GM18861 (cell line): Measurements from ENCODE around the gene MCM9.

Experiments
- ATAC-seq: cut with Tn5 transposase; IDR thresholded peaks from one replicate; pipeline ENCODE4 v1.9.1; 2021; ENCODE audit not compliant: unreplicated experiment

The MCM9 gene

GRCh38 chr6:118894425-118895260 is 40.3 kb downstream of the MCM9 start:
- ATAC-seq: peak; percentile 31

GRCh38 chr6:118893807-118894424 is 41.0 kb downstream of the MCM9 start, which contains the start of gene ASF1A:
TSS of gene ASF1A (plus strand) at chr6:118894152. CDS start at chr6:118894414, 262 bp downstream.
- ATAC-seq: peak; percentile 61

- peak; percentile 4 for ATAC-seq
These were observed 41.7 kb downstream of the MCM9 start for GRCh38 chr6:118893064-118893806.

GRCh38 chr6:118892355-118892991 is 42.5 kb downstream of the MCM9 start:
- ATAC-seq: no peak

GRCh38 chr6:118890997-118891790 is 43.8 kb downstream of the MCM9 start:
- peak; percentile 24 for ATAC-seq

- ATAC-seq: no peak
These were observed 45.8 kb downstream of the MCM9 start for GRCh38 chr6:118889163-118889562.

- no peak for ATAC-seq
These were observed 48.3 kb downstream of the MCM9 start for GRCh38 chr6:118886641-118887040.

- no peak for ATAC-seq
These were observed 52.5 kb downstream of the MCM9 start for GRCh38 chr6:118882314-118882905.

GRCh38 chr6:118881440-118882313 is 53.3 kb downstream of the MCM9 start:
- ATAC-seq: peak; percentile 83

- no peak for ATAC-seq
These were observed 57.2 kb downstream of the MCM9 start for GRCh38 chr6:118877806-118878205.

GRCh38 chr6:118876814-118877213 is 58.1 kb downstream of the MCM9 start:
- ATAC-seq: no peak

- no peak for ATAC-seq
These were observed 58.8 kb downstream of the MCM9 start for GRCh38 chr6:118876198-118876597.

- ATAC-seq: no peak
These were observed 59.3 kb downstream of the MCM9 start for GRCh38 chr6:118875672-118876071.

GRCh38 chr6:118873239-118873638 is 61.7 kb downstream of the MCM9 start:
- ATAC-seq: no peak

- no peak for ATAC-seq
These were observed 62.2 kb downstream of the MCM9 start for GRCh38 chr6:118872726-118873125.

- ATAC-seq: no peak
These were observed 62.6 kb downstream of the MCM9 start for GRCh38 chr6:118872318-118872717.

GRCh38 chr6:118871331-118871730 is 63.6 kb downstream of the MCM9 start:
- no peak for ATAC-seq

GRCh38 chr6:118869894-118870589 is 64.9 kb downstream of the MCM9 start:
- no peak for ATAC-seq
